ENCODE measurements around the gene PRCP.
"Not testable (repeated sequence)": the region's sequence is repeated elsewhere in the genome, so short reads cannot be mapped to it uniquely, and the experiment has no call there.

The PRCP gene

GRCh38 chr11:82858133-82858532 lies 42.1 kb downstream of the PRCP start:
- DNase-seq (ENCODE audit: low spot score) (no peak), ATAC-seq (ENCODE audit: low read depth) (no peak)
- H3K9me3 ChIP-seq (ENCODE audit: severe bottlenecking), result no peaks in the 10 kb centered on the region
- H3K36me3 ChIP-seq (ENCODE audit: low read depth), result no peaks in the 10 kb centered on the region
- peak overlapping the region; percentile 98 for H3K27ac ChIP-seq (ENCODE audit: poor library complexity, severe bottlenecking)
- no peaks in the 10 kb centered on the region for H3K27me3 ChIP-seq (ENCODE audit: insufficient read depth, poor library complexity, severe bottlenecking)
- H3K4me3 ChIP-seq (ENCODE audit: severe bottlenecking), result no peak overlapping the region
- peaks cover 34% of the 10 kb centered on the region for H3K4me1 ChIP-seq (ENCODE audit: insufficient read depth, poor library complexity, severe bottlenecking)
- no peak for TF ChIP-seq CTCF (IDR thresholded peaks at IDR 0.05; ENCODE audit: poor library complexity, severe bottlenecking)

- peak overlapping the region; percentile 98 for H3K27ac ChIP-seq (ENCODE audit: poor library complexity, severe bottlenecking)
- no peaks in the 10 kb centered on the region for H3K9me3 ChIP-seq (ENCODE audit: severe bottlenecking)
- H3K4me3 ChIP-seq (ENCODE audit: severe bottlenecking), result no peak overlapping the region
- H3K36me3 ChIP-seq (ENCODE audit: low read depth), result no peaks in the 10 kb centered on the region
- no peak for ATAC-seq (ENCODE audit: low read depth)
- H3K4me1 ChIP-seq (ENCODE audit: insufficient read depth, poor library complexity, severe bottlenecking), result peaks cover 34% of the 10 kb centered on the region
- DNase-seq (ENCODE audit: low spot score), result no peak
- no peak for TF ChIP-seq CTCF (IDR thresholded peaks at IDR 0.05; ENCODE audit: poor library complexity, severe bottlenecking)
- no peaks in the 10 kb centered on the region for H3K27me3 ChIP-seq (ENCODE audit: insufficient read depth, poor library complexity, severe bottlenecking)
These were observed 43.1 kb downstream of the PRCP start for GRCh38 chr11:82857145-82857544.

- no peak for TF ChIP-seq CTCF (IDR thresholded peaks at IDR 0.05; ENCODE audit: poor library complexity, severe bottlenecking)
- Histone ChIP-seq H3K27ac (ENCODE audit: poor library complexity, severe bottlenecking) (peak overlapping the region; percentile 38), H3K36me3 (ENCODE audit: low read depth) (no peaks in the 10 kb centered on the region), H3K4me1 (ENCODE audit: insufficient read depth, poor library complexity, severe bottlenecking) (peaks cover 34% of the 10 kb centered on the region), H3K27me3 (ENCODE audit: insufficient read depth, poor library complexity, severe bottlenecking) (no peaks in the 10 kb centered on the region), H3K9me3 (ENCODE audit: severe bottlenecking) (no peaks in the 10 kb centered on the region), H3K4me3 (ENCODE audit: severe bottlenecking) (no peak overlapping the region)
- ATAC-seq (ENCODE audit: low read depth) (no peak), DNase-seq (ENCODE audit: low spot score) (no peak)
These were observed 44.6 kb downstream of the PRCP start for GRCh38 chr11:82855616-82856015.

GRCh38 chr11:82854916-82855315 lies 45.3 kb downstream of the PRCP start:
- not testable (repeated sequence) for H3K27me3 ChIP-seq (ENCODE audit: insufficient read depth, poor library complexity, severe bottlenecking); H3K36me3 ChIP-seq (ENCODE audit: low read depth); ATAC-seq (ENCODE audit: low read depth); DNase-seq (ENCODE audit: low spot score); H3K4me3 ChIP-seq (ENCODE audit: severe bottlenecking); H3K9me3 ChIP-seq (ENCODE audit: severe bottlenecking)
- H3K27ac ChIP-seq (ENCODE audit: poor library complexity, severe bottlenecking), result peak overlapping the region; percentile 38
- H3K4me1 ChIP-seq (ENCODE audit: insufficient read depth, poor library complexity, severe bottlenecking), result peaks cover 29% of the 10 kb centered on the region

- ATAC-seq (ENCODE audit: low read depth), result no peak
- no peak for DNase-seq (ENCODE audit: low spot score)
- H3K4me1 ChIP-seq (ENCODE audit: insufficient read depth, poor library complexity, severe bottlenecking), result peaks cover 22% of the 10 kb centered on the region
- H3K27me3 ChIP-seq (ENCODE audit: insufficient read depth, poor library complexity, severe bottlenecking), result no peaks in the 10 kb centered on the region
- no peak for TF ChIP-seq CTCF (IDR thresholded peaks at IDR 0.05; ENCODE audit: poor library complexity, severe bottlenecking)
- no peaks in the 10 kb centered on the region for H3K9me3 ChIP-seq (ENCODE audit: severe bottlenecking)
- H3K4me3 ChIP-seq (ENCODE audit: severe bottlenecking), result no peak overlapping the region
- no peaks in the 10 kb centered on the region for H3K36me3 ChIP-seq (ENCODE audit: low read depth)
- peak overlapping the region; percentile 38 for H3K27ac ChIP-seq (ENCODE audit: poor library complexity, severe bottlenecking)
These were observed 46.0 kb downstream of the PRCP start for GRCh38 chr11:82854242-82854641.

All from RWPE2 (cell line).